Measurements from ENCODE around the gene SATB2.

Gene SATB2

GRCh38 chr2:199322151-199322550 is 135.6 kb downstream of the SATB2 start:
- no peak for TF ChIP-seq ZNF274 (IDR thresholded peaks at IDR 0.05; ENCODE audit: low read depth, low read length)
- H3K4me3 ChIP-seq (ENCODE audit: low read length): no peak overlapping the region

DNA sequence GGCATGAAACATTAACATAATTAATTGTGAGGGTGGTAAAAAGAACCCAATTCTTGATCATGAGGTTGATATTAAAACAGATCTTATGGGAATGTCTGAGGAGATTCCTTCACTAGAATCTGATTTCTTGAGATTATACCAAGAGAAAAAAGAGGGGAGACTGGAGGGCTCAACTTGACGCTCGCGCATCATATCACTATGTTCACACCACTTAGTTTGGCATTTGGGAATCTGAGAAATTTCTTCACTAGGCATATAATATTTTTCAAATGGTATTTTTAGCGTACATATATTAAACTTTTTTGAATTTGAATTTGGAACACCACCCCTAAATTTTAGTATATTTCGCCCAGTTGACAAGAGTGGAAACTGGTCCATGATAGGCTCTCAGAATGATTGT is 140.1 kb downstream of the SATB2 start:
- TF ChIP-seq ZNF274 (IDR thresholded peaks at IDR 0.05; ENCODE audit: low read depth, low read length): no peak
- no peak overlapping the region for H3K4me3 ChIP-seq (ENCODE audit: low read length)

- TF ChIP-seq ZNF274 (IDR thresholded peaks at IDR 0.05; ENCODE audit: low read depth, low read length): no peak
- no peak overlapping the region for H3K4me3 ChIP-seq (ENCODE audit: low read length)
Observed at GRCh38 chr2:199316851-199317250, 140.9 kb downstream of the SATB2 start.

GRCh38 chr2:199315299-199316179 is 142.2 kb downstream of the SATB2 start:
- no peak for TF ChIP-seq ZNF274 (IDR thresholded peaks at IDR 0.05; ENCODE audit: low read depth, low read length)
- H3K4me3 ChIP-seq (ENCODE audit: low read length): no peak overlapping the region

DNA sequence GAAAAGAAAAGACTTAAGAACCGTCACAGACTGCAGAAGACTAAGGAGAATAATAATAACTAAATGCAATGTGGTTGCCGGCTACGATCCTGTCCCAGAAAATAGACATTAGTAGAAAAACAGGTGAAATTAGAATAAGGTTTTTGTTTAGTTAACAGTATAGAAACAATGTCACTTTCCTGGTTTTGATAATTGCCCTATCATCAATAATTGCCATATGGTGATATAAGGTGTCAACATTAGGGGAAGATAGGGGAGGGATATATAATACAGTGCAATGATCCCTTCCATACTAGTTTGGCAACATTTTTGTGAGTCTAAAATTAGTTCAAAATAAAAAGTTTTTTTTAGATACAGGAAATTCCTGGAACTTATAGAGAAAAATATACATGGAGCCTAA is 144.8 kb downstream of the SATB2 start:
- H3K4me3 ChIP-seq (ENCODE audit: low read length): no peak overlapping the region
- no peak for TF ChIP-seq ZNF274 (IDR thresholded peaks at IDR 0.05; ENCODE audit: low read depth, low read length)

DNA sequence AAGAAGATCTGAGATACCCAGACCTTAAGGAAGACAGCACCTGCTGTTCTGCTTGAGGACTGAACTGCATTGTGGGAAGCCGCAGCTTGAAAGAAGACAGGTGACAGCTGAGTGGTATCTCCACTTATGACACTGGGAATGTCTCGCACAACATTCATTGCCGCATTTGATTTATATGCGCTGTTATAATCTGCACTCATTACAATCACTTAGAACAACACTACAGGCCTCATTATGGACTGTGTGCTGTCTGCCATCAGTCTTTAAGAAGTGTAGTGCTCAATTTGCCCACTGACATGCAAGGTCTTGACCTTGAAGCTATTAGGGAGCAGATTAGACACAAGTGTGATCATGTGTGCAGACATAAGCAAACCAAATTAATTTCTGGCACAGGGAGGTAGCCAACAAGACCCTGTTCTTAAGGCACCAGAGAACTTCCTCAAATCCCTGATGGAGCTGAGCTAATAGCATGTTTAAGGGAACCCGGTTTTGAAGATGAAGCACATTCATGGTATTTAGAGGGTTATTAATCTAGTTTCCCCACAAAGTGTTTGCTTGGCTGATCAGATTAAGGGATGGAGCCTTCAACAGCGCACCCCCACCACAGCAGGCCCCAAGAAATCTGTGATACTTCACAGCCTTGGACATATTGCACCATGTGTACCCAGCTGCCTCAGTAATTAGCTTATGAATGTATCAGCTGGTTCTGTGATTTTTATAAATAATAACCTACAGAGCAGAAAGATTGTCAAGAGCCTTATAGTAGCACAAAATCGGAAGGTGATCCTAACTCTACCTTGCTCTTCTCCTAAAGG is 146.8 kb downstream of the SATB2 start:
- H3K4me3 ChIP-seq (ENCODE audit: low read length): no peak overlapping the region
- TF ChIP-seq ZNF274 (IDR thresholded peaks at IDR 0.05; ENCODE audit: low read depth, low read length): no peak

DNA sequence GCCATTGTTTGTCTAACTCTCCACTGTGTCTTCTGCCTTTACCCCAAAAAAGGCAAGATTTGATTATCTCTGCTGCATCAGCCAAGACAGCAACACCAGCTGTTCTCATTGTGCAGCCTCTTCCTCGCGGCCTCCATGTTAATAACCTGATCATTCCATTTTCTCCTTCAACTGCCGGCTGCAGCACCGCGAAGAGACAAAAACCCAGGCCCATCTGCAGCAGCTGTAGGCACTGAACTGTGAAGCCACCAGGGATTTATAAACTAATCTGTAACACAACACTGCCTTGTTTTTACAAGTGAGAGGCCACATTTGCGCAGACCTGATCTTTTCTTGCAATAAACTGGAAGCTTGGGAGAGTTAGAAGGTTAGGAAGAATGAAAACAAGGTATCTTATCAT is 147.8 kb downstream of the SATB2 start:
- TF ChIP-seq ZNF274 (IDR thresholded peaks at IDR 0.05; ENCODE audit: low read depth, low read length): no peak
- H3K4me3 ChIP-seq (ENCODE audit: low read length): no peak overlapping the region

- TF ChIP-seq ZNF274 (IDR thresholded peaks at IDR 0.05; ENCODE audit: low read depth, low read length): no peak
- no peak overlapping the region for H3K4me3 ChIP-seq (ENCODE audit: low read length)
Observed at GRCh38 chr2:199309411-199309810, 148.3 kb downstream of the SATB2 start.

DNA sequence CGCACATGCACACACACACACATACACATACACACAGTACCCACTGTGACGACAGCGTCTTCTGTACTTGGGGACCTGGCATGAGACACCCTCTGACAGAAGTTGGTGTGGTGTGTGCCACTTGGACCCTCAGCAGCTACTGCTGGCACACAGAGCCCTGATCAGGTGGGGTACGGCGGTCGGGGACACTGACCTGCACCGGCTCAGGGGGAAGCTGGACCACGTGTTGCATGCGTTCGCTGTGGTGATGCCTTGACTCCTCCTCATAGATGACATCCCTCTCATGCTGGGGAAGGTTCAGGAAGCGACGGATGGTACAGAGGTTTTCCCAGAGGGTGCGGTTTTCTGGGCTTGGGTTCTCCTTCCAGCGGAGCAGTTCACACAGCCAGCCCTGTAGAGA is 149.2 kb downstream of the SATB2 start:
- H3K4me3 ChIP-seq (ENCODE audit: low read length): no peak overlapping the region
- no peak for TF ChIP-seq ZNF274 (IDR thresholded peaks at IDR 0.05; ENCODE audit: low read depth, low read length)

- no peak overlapping the region for H3K4me3 ChIP-seq (ENCODE audit: low read length)
- TF ChIP-seq ZNF274 (IDR thresholded peaks at IDR 0.05; ENCODE audit: low read depth, low read length): no peak
Observed at GRCh38 chr2:199307461-199307860, 150.3 kb downstream of the SATB2 start.

DNA sequence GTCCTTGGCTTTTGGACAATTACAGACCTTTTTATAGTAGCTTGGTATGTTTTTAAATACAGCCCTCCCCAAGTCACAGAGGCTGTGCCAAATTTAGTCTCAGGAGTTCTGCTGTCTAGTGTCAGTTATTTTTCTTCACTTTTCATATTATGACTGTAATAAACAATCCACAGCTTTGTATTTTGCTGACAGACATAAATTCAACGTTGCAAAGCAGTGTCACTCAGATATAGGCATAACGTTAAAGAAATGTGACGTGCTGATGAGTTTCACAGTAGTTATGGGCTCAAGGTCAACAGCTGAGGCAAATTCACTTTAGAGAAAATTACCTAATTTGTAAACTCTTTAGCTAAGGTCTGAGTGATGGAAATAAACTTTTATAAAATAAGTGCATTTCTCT is 151.6 kb downstream of the SATB2 start:
- no peak for TF ChIP-seq ZNF274 (IDR thresholded peaks at IDR 0.05; ENCODE audit: low read depth, low read length)
- H3K4me3 ChIP-seq (ENCODE audit: low read length): no peak overlapping the region

- no peak overlapping the region for H3K4me3 ChIP-seq (ENCODE audit: low read length)
- no peak for TF ChIP-seq ZNF274 (IDR thresholded peaks at IDR 0.05; ENCODE audit: low read depth, low read length)
Observed at GRCh38 chr2:199303728-199304177, 154.0 kb downstream of the SATB2 start.

DNA sequence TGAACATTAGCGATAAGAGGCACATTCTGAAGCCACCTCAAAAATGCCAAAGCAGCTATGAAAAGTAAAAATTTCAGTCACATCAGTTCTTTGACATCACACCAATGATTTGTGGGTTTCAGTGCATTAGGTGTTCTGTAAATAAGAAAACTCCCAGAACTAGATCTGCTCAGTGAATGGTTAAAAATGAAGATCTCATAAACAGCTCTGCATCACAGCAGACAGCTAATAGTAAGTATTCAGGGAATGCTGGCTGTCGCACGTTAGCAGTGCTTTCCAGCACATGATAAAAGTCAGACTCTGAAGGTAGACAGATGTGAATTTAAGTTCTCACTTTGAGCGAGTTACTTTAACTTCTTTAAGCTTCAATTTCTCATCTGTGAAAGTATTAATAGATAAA is 154.9 kb downstream of the SATB2 start:
- H3K4me3 ChIP-seq (ENCODE audit: low read length): no peak overlapping the region
- no peak for TF ChIP-seq ZNF274 (IDR thresholded peaks at IDR 0.05; ENCODE audit: low read depth, low read length)

- H3K4me3 ChIP-seq (ENCODE audit: low read length): no peak overlapping the region
- no peak for TF ChIP-seq ZNF274 (IDR thresholded peaks at IDR 0.05; ENCODE audit: low read depth, low read length)
Observed at GRCh38 chr2:199288424-199288823, 169.3 kb downstream of the SATB2 start.

DNA sequence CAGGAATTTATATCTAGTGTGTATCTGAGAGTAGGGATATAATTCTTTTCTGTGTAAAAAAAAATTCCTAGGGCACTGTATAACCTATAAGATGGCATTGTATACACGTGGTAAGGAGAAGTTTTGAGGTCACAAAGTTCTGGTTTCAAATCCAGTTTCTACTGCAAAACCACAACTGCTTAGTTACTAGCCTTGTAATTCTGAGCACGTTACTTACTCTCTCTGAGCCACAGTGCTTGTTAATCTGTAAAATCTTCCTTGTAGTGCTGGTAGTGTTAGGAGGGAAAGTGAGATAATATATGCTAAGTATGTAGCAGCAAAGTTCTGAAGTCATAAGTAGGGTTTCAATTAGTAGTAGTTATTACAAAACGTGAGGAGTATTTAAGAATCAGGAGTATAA is 175.4 kb downstream of the SATB2 start:
- no peak overlapping the region for H3K4me3 ChIP-seq (ENCODE audit: low read length)
- TF ChIP-seq ZNF274 (IDR thresholded peaks at IDR 0.05; ENCODE audit: low read depth, low read length): no peak
